SH-SY5Y (cell line): ENCODE data around the gene UBE4B.

Experiments
- GATA2 ChIP-seq: IDR thresholded peaks from 2 replicates; pipeline ENCODE4 v1.6.1; 2011; ENCODE audit warnings: mild to moderate bottlenecking, low read depth, low read length
- GATA3 ChIP-seq: IDR thresholded peaks from 2 replicates; pipeline ENCODE4 v1.6.1; 2011; ENCODE audit warnings: low read depth, mild to moderate bottlenecking, low read length, moderate library complexity

DNA sequence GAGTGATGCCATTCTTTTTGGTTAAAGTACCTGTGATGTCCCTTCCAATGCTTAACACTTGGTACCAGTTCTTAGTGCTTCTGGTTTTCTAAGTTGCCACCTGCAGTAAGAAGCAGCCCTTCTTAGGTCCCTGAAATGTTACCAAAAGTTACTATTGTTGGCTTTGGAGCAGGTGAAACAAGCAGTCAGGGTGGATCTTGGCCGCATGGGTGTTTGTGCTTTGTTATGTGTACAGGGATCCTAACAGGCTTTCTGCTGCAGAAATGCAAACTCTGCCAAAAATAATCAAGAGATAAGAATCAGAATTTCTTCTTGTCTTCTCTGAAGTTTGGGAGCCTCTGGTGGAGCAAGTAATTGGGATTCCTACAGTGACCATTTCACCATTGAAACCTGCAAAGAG, 84.4 kb downstream of the UBE4B start:
- TF ChIP-seq GATA3 (no peak), GATA2 (no peak)
